Measurements from ENCODE around the gene GIGYF1. TPM values are rescaled to one million over a fixed set of nuclear protein-coding genes. Genes with fewer than 3 reads are reported as not detected.

Gene GIGYF1
- total and polyA plus RNA-seq, 2 of the 13 experiments (the other 11 are each of a cell fraction or from before 2014, with no cell fraction given) = 7.6 to 16.1 TPM

DNA sequence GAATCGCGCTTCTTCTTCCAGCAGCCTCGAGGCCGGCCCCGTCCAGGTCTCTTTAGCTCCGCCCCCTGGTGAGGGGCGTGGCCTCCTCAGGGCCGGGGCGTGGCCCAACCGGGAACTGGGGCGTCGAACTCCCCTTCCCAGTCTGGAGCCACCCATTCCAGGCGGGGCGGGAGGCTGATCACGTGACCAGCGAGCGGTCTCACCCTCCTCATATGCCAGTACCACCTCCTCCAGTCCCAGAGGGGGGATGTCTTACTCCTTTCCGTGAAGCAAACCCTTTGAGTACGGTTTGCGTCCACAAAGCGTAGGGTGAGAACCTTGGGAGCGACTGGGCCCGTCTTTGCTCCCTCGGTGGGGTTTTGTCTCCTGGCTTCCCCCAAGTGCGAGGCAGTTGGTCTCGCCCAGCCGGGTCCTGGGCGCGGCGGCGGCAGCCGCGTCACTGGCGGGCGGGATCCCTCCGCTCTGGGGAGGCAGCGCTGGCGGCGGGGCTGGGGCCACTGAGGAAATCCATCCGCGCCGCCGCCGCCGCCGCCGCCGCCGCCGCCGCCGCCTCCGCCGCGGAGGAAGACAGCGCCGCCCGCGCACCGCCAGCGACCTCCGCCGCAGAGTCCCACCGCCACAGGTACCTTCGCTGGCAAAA lies 20.6 kb downstream of the GIGYF1 start, which contains the start of gene GNB2 (continued):
- TF ChIP-seq UBTF (CRISPR knock-in tag; IDR thresholded peaks at IDR 0.05) = peak; percentile 75
- TF ChIP-seq RFXANK (CRISPR knock-in tag; IDR thresholded peaks at IDR 0.05) = no peak
- TF ChIP-seq ZC3H4 (CRISPR knock-in tag; IDR thresholded peaks at IDR 0.05; ENCODE audit: borderline replicate concordance) = no peak
- no peak for TF ChIP-seq SIX4 (CRISPR knock-in tag; IDR thresholded peaks at IDR 0.05)
- no peak; the same call in 1 of the 2 replicates for TF ChIP-seq ZMYM4 (CRISPR knock-in tag; IDR thresholded peaks at IDR 0.05)
- TF ChIP-seq ISL2 (CRISPR knock-in tag; IDR thresholded peaks at IDR 0.05) = no peak; the same call in 1 of the 2 replicates
- TF ChIP-seq ZNF605 (CRISPR knock-in tag; IDR thresholded peaks at IDR 0.05) = peak; percentile 91
- no peak for TF ChIP-seq HES4 (CRISPR knock-in tag; IDR thresholded peaks at IDR 0.05; ENCODE audit: borderline replicate concordance)
- TF ChIP-seq BHLHE40 (IDR thresholded peaks at IDR 0.05; ENCODE audit: low read length) = peak; percentile 98
- peak; percentile 64; the same call in 1 of the 2 replicates for TF ChIP-seq ZMYM2 (CRISPR knock-in tag; IDR thresholded peaks at IDR 0.05)
- TF ChIP-seq ZNF20 (CRISPR knock-in tag; IDR thresholded peaks at IDR 0.05) = no peak
- 0 out of 2 replicates have a peak, but pooled peaks have one; percentile 12 for TF ChIP-seq ZZZ3 (CRISPR knock-in tag; IDR thresholded peaks at IDR 0.05; ENCODE audit: borderline replicate concordance)
- no peak for TF ChIP-seq SP140L (CRISPR knock-in tag; IDR thresholded peaks at IDR 0.05; ENCODE audit: borderline replicate concordance)
- TF ChIP-seq, protein P1, sequence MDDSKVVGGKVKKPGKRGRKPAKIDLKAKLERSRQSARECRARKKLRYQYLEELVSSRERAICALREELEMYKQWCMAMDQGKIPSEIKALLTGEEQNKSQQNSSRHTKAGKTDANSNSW (CRISPR knock-in tag; IDR thresholded peaks at IDR 0.05; ENCODE audit: borderline replicate concordance) = no peak
- TF ChIP-seq ZNF891 (CRISPR knock-in tag; IDR thresholded peaks at IDR 0.05) = peak; percentile 73; the same call in 1 of the 2 replicates
- TF ChIP-seq EP300 (IDR thresholded peaks at IDR 0.05; ENCODE audit: low read depth in 2 of 2, low read length in 2 of 2) = no peak
- TF ChIP-seq EP300 (CRISPR knock-in tag; IDR thresholded peaks at IDR 0.05; ENCODE audit: borderline replicate concordance) = 0 out of 2 replicates have a peak, but pooled peaks have one; percentile 27

Measured in HepG2 (cell line).